H9 (cell line): ENCODE data around the gene IL1RL2. TPM values are rescaled to one million over a fixed set of nuclear protein-coding genes. Genes with fewer than 3 reads are reported as not detected.

Source experiments
- DNase-seq: peaks from one replicate; pipeline ENCODE4 v3.0.0-alpha.2; 2017
- H2AFZ ChIP-seq: one replicate; pipeline ENCODE4 v1.6.1; 2013; ENCODE audit warnings: mild to moderate bottlenecking, low read length, control low read depth, moderate library complexity
- H2AK5ac ChIP-seq: 2 replicates; pipeline ENCODE4 v1.6.1; 2013; ENCODE audit warnings: low read length, control low read depth, mixed read lengths; ENCODE audit not compliant: insufficient read length
- H2BK120ac ChIP-seq: one replicate; pipeline ENCODE4 v1.6.1; 2013; ENCODE audit warnings: low read depth, mild to moderate bottlenecking, low read length, control low read depth, inconsistent platforms; ENCODE audit not compliant: poor library complexity, severe bottlenecking
- H2BK12ac ChIP-seq: 2 replicates; pipeline ENCODE4 v1.6.1; 2013; ENCODE audit warnings: low read length, control low read depth, mixed read lengths, low read depth; ENCODE audit not compliant: insufficient read length
- H2BK15ac ChIP-seq: 2 replicates; pipeline ENCODE4 v1.6.1; 2013; ENCODE audit warnings: low read depth, low read length, control low read depth
- H2BK20ac ChIP-seq: one replicate; pipeline ENCODE4 v1.6.1; 2013; ENCODE audit warnings: low read depth, mild to moderate bottlenecking, low read length, control low read depth, inconsistent platforms; ENCODE audit not compliant: poor library complexity, severe bottlenecking
- H2BK5ac ChIP-seq: 2 replicates; pipeline ENCODE4 v1.6.1; 2013; ENCODE audit warnings: low read length, control low read depth, mixed read lengths; ENCODE audit not compliant: insufficient read length
- H3K14ac ChIP-seq: 2 replicates; pipeline ENCODE4 v1.6.1; 2013; ENCODE audit warnings: low read length, control low read depth; ENCODE audit not compliant: insufficient read depth
- H3K18ac ChIP-seq: 2 replicates; pipeline ENCODE4 v1.6.1; 2013; ENCODE audit warnings: low read depth, mild to moderate bottlenecking, mixed read lengths, low read length, control low read depth; ENCODE audit not compliant: insufficient read length
- H3K23ac ChIP-seq: 2 replicates; pipeline ENCODE4 v1.6.1; 2013; ENCODE audit warnings: low read length, control low read depth, mixed read lengths, low read depth; ENCODE audit not compliant: insufficient read length
- H3K23me2 ChIP-seq: 2 replicates; pipeline ENCODE4 v1.6.1; 2013; ENCODE audit warnings: low read depth, mild to moderate bottlenecking, mixed read lengths, low read length, control low read depth; ENCODE audit not compliant: insufficient read length, poor library complexity, severe bottlenecking
- H3K27ac ChIP-seq: 2 replicates; pipeline ENCODE4 v1.5.1; 2013; ENCODE audit warnings: low read length, control low read depth, mixed read lengths, low read depth; ENCODE audit not compliant: insufficient read length
- H3K27me3 ChIP-seq: 2 replicates; pipeline ENCODE4 v1.6.1; 2013; ENCODE audit warnings: low read length, control low read depth, inconsistent platforms; ENCODE audit not compliant: insufficient read depth
- H3K4ac ChIP-seq: 2 replicates; pipeline ENCODE4 v1.6.1; 2013; ENCODE audit warnings: low read depth, mild to moderate bottlenecking, control low read depth, inconsistent platforms, low read length, moderate library complexity
- H3K4me1 ChIP-seq: 2 replicates; pipeline ENCODE4 v1.6.1; 2013; ENCODE audit warnings: low read length, control low read depth, inconsistent platforms; ENCODE audit not compliant: insufficient read depth
- H3K4me2 ChIP-seq: 2 replicates; pipeline ENCODE4 v1.6.1; 2013; ENCODE audit warnings: low read length, control low read depth, mixed read lengths; ENCODE audit not compliant: insufficient read length, insufficient read depth
- H3K56ac ChIP-seq: 2 replicates; pipeline ENCODE4 v1.6.1; 2013; ENCODE audit warnings: low read depth, mild to moderate bottlenecking, mixed read lengths, low read length, control low read depth; ENCODE audit not compliant: insufficient read length
- H3K79me1 ChIP-seq: 2 replicates; pipeline ENCODE4 v1.6.1; 2013; ENCODE audit warnings: low read depth, mild to moderate bottlenecking, moderate library complexity, low read length, control low read depth, inconsistent platforms; ENCODE audit not compliant: insufficient read depth, poor library complexity, severe bottlenecking
- H3K79me2 ChIP-seq: 2 replicates; pipeline ENCODE4 v1.6.1; 2013; ENCODE audit warnings: low read length, control low read depth, inconsistent platforms; ENCODE audit not compliant: insufficient read depth
- H3K9ac ChIP-seq: 2 replicates; pipeline ENCODE4 v1.6.1; 2013; ENCODE audit warnings: low read length, control low read depth, mixed read lengths; ENCODE audit not compliant: insufficient read length; ENCODE audit errors: extremely low read depth
- H3K9me3 ChIP-seq: one replicate; pipeline ENCODE4 v1.6.1; 2013; ENCODE audit warnings: low read depth, low read length, inconsistent platforms; ENCODE audit not compliant: control insufficient read depth
- H3T11ph ChIP-seq: one replicate; pipeline ENCODE4 v1.6.1; 2013; ENCODE audit warnings: mild to moderate bottlenecking, low read length, control low read depth, inconsistent platforms
- H4K20me1 ChIP-seq: one replicate; pipeline ENCODE4 v1.6.1; 2013; ENCODE audit not compliant: control insufficient read depth, insufficient read length, insufficient read depth
- H4K5ac ChIP-seq: 2 replicates; pipeline ENCODE4 v1.6.1; 2013; ENCODE audit warnings: low read depth, mild to moderate bottlenecking, mixed read lengths, low read length, control low read depth; ENCODE audit not compliant: insufficient read length
- H4K8ac ChIP-seq: replicated peaks from 2 replicates; pipeline ENCODE4 v1.6.1; 2013; ENCODE audit warnings: low read length, control low read depth, mixed read lengths, low read depth; ENCODE audit not compliant: insufficient read length
- H4K91ac ChIP-seq: 2 replicates; pipeline ENCODE4 v1.6.1; 2013; ENCODE audit warnings: low read depth, mild to moderate bottlenecking, moderate library complexity, mixed read lengths, low read length, control low read depth; ENCODE audit not compliant: insufficient read length
- H3K27ac Mint-ChIP-seq, 3 experiments: 2 replicates in 2 of 3; 3 replicates in 1 of 3; pipeline ENCODE4 v1.8.0; 2020 to 2021; ENCODE audit warnings: mixed read lengths in 3 of 3, mild to moderate bottlenecking in 1 of 3, moderate library complexity in 1 of 3
- H3K27me3 Mint-ChIP-seq: 2 replicates; pipeline ENCODE4 v1.8.0; 2021; ENCODE audit warnings: low read depth, mild to moderate bottlenecking, moderate library complexity, mixed read lengths
- H3K36me3 Mint-ChIP-seq, 3 experiments: 2 replicates in 2 of 3; 3 replicates in 1 of 3; pipeline ENCODE4 v1.8.0; 2020 to 2021; ENCODE audit warnings: low read depth in 3 of 3, mixed read lengths in 3 of 3; ENCODE audit not compliant: insufficient read depth in 1 of 3
- H3K4me1 Mint-ChIP-seq, 2 experiments: 2 replicates each; pipeline ENCODE4 v1.8.0; 2020; ENCODE audit warnings: mixed read lengths in 2 of 2
- H3K4me3 Mint-ChIP-seq, 2 experiments: 2 replicates in 1 of 2; 3 replicates in 1 of 2; pipeline ENCODE4 v1.8.0; 2020 to 2021; ENCODE audit warnings: mild to moderate bottlenecking in 2 of 2, mixed read lengths in 2 of 2, moderate library complexity in 1 of 2
- H3K9me3 Mint-ChIP-seq, 2 experiments: 2 replicates in 1 of 2; 3 replicates in 1 of 2; pipeline ENCODE4 v1.8.0; 2020; ENCODE audit warnings: mild to moderate bottlenecking in 2 of 2, mixed read lengths in 2 of 2, moderate library complexity in 1 of 2
- WGBS: extraction: QIAGEN DNeasy Blood & Tissue Kit; methylation state at CpG from one replicate; pipeline ENCODE4 v1.1.7; 2013; ENCODE audit warnings: missing lambda C conversion rate, low lambda C conversion rate, mixed read lengths; ENCODE audit not compliant: insufficient read length; ENCODE audit errors: extremely low coverage; 5-methylcytosine and 5-hydroxymethylcytosine counted together
- total RNA-seq: library from RNA; stranded (reverse); gene quantifications from 2 replicates; pipeline ENCODE4 v1.2.1, GENCODE V29; 2021
- TF ChIP-seq, protein P1 (sequence below): fragments of 200-600 bp; sonication (generic); conservative IDR thresholded peaks from 3 replicates; pipeline ENCODE4 v1.8.0; 2021; ENCODE audit warnings: antibody characterized with exemption, mild to moderate bottlenecking

The IL1RL2 gene
- total RNA-seq, 1 experiment from 2014 or later: not detected

DNA sequence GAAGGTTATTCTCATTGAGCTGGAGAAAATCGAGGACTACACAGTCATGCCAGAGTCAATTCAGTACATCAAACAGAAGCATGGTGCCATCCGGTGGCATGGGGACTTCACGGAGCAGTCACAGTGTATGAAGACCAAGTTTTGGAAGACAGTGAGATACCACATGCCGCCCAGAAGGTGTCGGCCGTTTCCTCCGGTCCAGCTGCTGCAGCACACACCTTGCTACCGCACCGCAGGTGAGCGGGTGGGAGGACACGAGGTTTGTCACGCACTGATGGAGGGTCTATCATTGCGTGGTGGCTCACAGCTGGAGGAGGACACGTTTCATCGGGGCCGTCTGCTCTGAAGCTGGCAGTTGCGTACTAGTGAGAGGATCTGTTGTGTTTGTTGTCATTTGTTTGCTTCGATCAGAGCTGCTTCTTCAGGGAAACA, 48.2 kb downstream of the IL1RL2 start:
- Histone ChIP-seq H3K14ac (no peak overlapping the region), H4K5ac (no peak overlapping the region), H3K56ac (no peak overlapping the region), H3T11ph (no peak overlapping the region), H3K9me3 (no peaks in the 10 kb centered on the region), H2AK5ac (no peak overlapping the region), H4K8ac (no peak overlapping the region), H2AFZ (no peak overlapping the region), H3K27me3 (no peaks in the 10 kb centered on the region), H3K4me2 (no peak overlapping the region), H3K79me2 (no peaks in the 10 kb centered on the region), H2BK120ac (no peak overlapping the region), H4K20me1 (no peaks in the 10 kb centered on the region), H3K18ac (peak overlapping the region; percentile 32), H3K23ac (no peak overlapping the region), H3K79me1 (no peaks in the 10 kb centered on the region), H2BK15ac (no peak overlapping the region), H2BK20ac (no peak overlapping the region), H2BK5ac (no peak overlapping the region), H4K91ac (no peak overlapping the region), H3K4me1 (no peaks in the 10 kb centered on the region), H3K4ac (no peak overlapping the region), H3K23me2 (no peaks in the 10 kb centered on the region), H3K9ac (no peak overlapping the region), H3K27ac (no peak overlapping the region), H2BK12ac (no peak overlapping the region)
- DNase-seq: no peak
- no peaks in the 10 kb centered on the region for H3K9me3 Mint-ChIP-seq
- H3K27me3 Mint-ChIP-seq: no peaks in the 10 kb centered on the region; the same call in none of the 2 replicates
- H3K4me3 Mint-ChIP-seq: no peak overlapping the region
- TF ChIP-seq, protein P1, sequence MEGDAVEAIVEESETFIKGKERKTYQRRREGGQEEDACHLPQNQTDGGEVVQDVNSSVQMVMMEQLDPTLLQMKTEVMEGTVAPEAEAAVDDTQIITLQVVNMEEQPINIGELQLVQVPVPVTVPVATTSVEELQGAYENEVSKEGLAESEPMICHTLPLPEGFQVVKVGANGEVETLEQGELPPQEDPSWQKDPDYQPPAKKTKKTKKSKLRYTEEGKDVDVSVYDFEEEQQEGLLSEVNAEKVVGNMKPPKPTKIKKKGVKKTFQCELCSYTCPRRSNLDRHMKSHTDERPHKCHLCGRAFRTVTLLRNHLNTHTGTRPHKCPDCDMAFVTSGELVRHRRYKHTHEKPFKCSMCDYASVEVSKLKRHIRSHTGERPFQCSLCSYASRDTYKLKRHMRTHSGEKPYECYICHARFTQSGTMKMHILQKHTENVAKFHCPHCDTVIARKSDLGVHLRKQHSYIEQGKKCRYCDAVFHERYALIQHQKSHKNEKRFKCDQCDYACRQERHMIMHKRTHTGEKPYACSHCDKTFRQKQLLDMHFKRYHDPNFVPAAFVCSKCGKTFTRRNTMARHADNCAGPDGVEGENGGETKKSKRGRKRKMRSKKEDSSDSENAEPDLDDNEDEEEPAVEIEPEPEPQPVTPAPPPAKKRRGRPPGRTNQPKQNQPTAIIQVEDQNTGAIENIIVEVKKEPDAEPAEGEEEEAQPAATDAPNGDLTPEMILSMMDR: no peak
- no CpG with 5 or more reads among the region's 18 CpGs for WGBS
- H3K36me3 Mint-ChIP-seq: no peaks in the 10 kb centered on the region
- no peak overlapping the region for H3K27ac Mint-ChIP-seq
- peaks cover 3 to 7% of the 10 kb centered on the region in 2 experiments; a peak in 1 of 4 replicates for H3K4me1 Mint-ChIP-seq
